Measurements from ENCODE around the gene IGF2R.
"Not testable (repeated sequence)": the region's sequence is repeated elsewhere in the genome, so short reads cannot be mapped to it uniquely, and the experiment has no call there.

IGF2R gene

GRCh38 chr6:159968295-159969203, at the start of gene IGF2R:
Gene IGF2R (plus strand): TSS chr6:159969082. CDS start chr6:159969247, 165 bp downstream.
- DNase-seq (ENCODE audit: low read depth in 1 of 2, low spot score in 1 of 2): peak; percentile 85 to 90

GRCh38 chr6:159919800-159920199, 49.1 kb upstream of the IGF2R start:
- DNase-seq (ENCODE audit: low read depth in 1 of 2, low spot score in 1 of 2): no peak

- DNase-seq (ENCODE audit: low read depth in 1 of 2, low spot score in 1 of 2): not testable (repeated sequence)
Observed at GRCh38 chr6:159924150-159924549, 44.7 kb upstream of the IGF2R start.

GRCh38 chr6:159926542-159927203, 42.2 kb upstream of the IGF2R start:
- DNase-seq (ENCODE audit: low read depth in 1 of 2, low spot score in 1 of 2): no peak

- DNase-seq (ENCODE audit: low read depth in 1 of 2, low spot score in 1 of 2): peak; percentile 23 to 34
Observed at GRCh38 chr6:159929819-159930218, 39.1 kb upstream of the IGF2R start.

- DNase-seq (ENCODE audit: low read depth in 1 of 2, low spot score in 1 of 2): peak in 1 of 2 donors; percentile 30
Observed at GRCh38 chr6:159931112-159931511, 37.8 kb upstream of the IGF2R start.

GRCh38 chr6:159931846-159932245, 37.0 kb upstream of the IGF2R start:
- no peak for DNase-seq (ENCODE audit: low read depth in 1 of 2, low spot score in 1 of 2)

GRCh38 chr6:159933077-159933476, 35.8 kb upstream of the IGF2R start:
- no peak for DNase-seq (ENCODE audit: low read depth in 1 of 2, low spot score in 1 of 2)

GRCh38 chr6:159934181-159934580, 34.7 kb upstream of the IGF2R start:
- DNase-seq (ENCODE audit: low read depth in 1 of 2, low spot score in 1 of 2): no peak

GRCh38 chr6:159935065-159935464, 33.8 kb upstream of the IGF2R start:
- DNase-seq (ENCODE audit: low read depth in 1 of 2, low spot score in 1 of 2): no peak

- no peak for DNase-seq (ENCODE audit: low read depth in 1 of 2, low spot score in 1 of 2)
Observed at GRCh38 chr6:159935633-159936032, 33.2 kb upstream of the IGF2R start.

GRCh38 chr6:159939591-159940016, 29.3 kb upstream of the IGF2R start:
- no peak for DNase-seq (ENCODE audit: low read depth in 1 of 2, low spot score in 1 of 2)

- peak in 1 of 2 donors; percentile 33 for DNase-seq (ENCODE audit: low read depth in 1 of 2, low spot score in 1 of 2)
Observed at GRCh38 chr6:159941286-159942113, 27.4 kb upstream of the IGF2R start.

GRCh38 chr6:159943101-159943632, 25.7 kb upstream of the IGF2R start:
- DNase-seq (ENCODE audit: low read depth in 1 of 2, low spot score in 1 of 2): no peak

- DNase-seq (ENCODE audit: low read depth in 1 of 2, low spot score in 1 of 2): no peak
Observed at GRCh38 chr6:159943968-159944598, 24.8 kb upstream of the IGF2R start.

GRCh38 chr6:159945801-159946392, 23.0 kb upstream of the IGF2R start:
- DNase-seq (ENCODE audit: low read depth in 1 of 2, low spot score in 1 of 2): no peak

GRCh38 chr6:159946912-159947311, 22.0 kb upstream of the IGF2R start:
- no peak for DNase-seq (ENCODE audit: low read depth in 1 of 2, low spot score in 1 of 2)

- DNase-seq (ENCODE audit: low read depth in 1 of 2, low spot score in 1 of 2): no peak
Observed at GRCh38 chr6:159948199-159948598, 20.7 kb upstream of the IGF2R start.

GRCh38 chr6:159951772-159952171, 17.1 kb upstream of the IGF2R start:
- DNase-seq (ENCODE audit: low read depth in 1 of 2, low spot score in 1 of 2): no peak

- no peak for DNase-seq (ENCODE audit: low read depth in 1 of 2, low spot score in 1 of 2)
Observed at GRCh38 chr6:159952289-159953005, 16.4 kb upstream of the IGF2R start.

Measured in activated CD4-positive, alpha-beta T cell treated with anti-CD3 and anti-CD28 coated beads, Interleukin-2, amount 50 U/mL, for 24 hours (primary cell).